H1 (cell line): ENCODE data around the gene NOS2. TPM values are rescaled to one million over a fixed set of nuclear protein-coding genes. Genes with fewer than 3 reads are reported as not detected.

Experiments used
- BCL11A ChIP-seq, 2 experiments: IDR thresholded peaks; one replicate each; pipeline ENCODE4 v1.6.1; 2011; ENCODE audit warnings: low read depth in 2 of 2, low read length in 2 of 2, mild to moderate bottlenecking in 2 of 2
- GABPA ChIP-seq: IDR thresholded peaks from 2 replicates; pipeline ENCODE4 v1.6.1; 2011; ENCODE audit warnings: mild to moderate bottlenecking, low read length, moderate library complexity, borderline replicate concordance; ENCODE audit not compliant: insufficient read depth
- HDAC2 ChIP-seq, 2 experiments: fragments of 300-600 bp in 1 of 2; sonication (generic) in 1 of 2; IDR thresholded peaks; 2 replicates each; pipeline ENCODE4 v1.6.1; 2011 to 2012; ENCODE audit warnings: low read depth in 2 of 2, low read length in 2 of 2, mild to moderate bottlenecking in 2 of 2, moderate library complexity in 2 of 2, borderline replicate concordance in 1 of 2, inconsistent platforms in 1 of 2
- KDM5A ChIP-seq: fragments of 200-600 bp; IDR thresholded peaks from 2 replicates; pipeline ENCODE4 v1.7.1; 2012; ENCODE audit warnings: mild to moderate bottlenecking, low read length, inconsistent platforms, mixed read lengths
- RBBP5 ChIP-seq: IDR thresholded peaks from 2 replicates; pipeline ENCODE4 v1.7.1; 2012; ENCODE audit warnings: low read depth, mild to moderate bottlenecking, inconsistent platforms, low read length, moderate library complexity, borderline replicate concordance
- SP1 ChIP-seq: IDR thresholded peaks from 2 replicates; pipeline ENCODE4 v1.6.1; 2011; ENCODE audit warnings: low read depth, low read length
- SP4 ChIP-seq: IDR thresholded peaks from 2 replicates; pipeline ENCODE4 v1.6.1; 2012; ENCODE audit warnings: low read length, inconsistent platforms
- TAF7 ChIP-seq: optimal IDR thresholded peaks from 2 replicates; pipeline ENCODE3; 2011; ENCODE audit warnings: low read depth, mild to moderate bottlenecking, inconsistent platforms, low read length, moderate library complexity, borderline replicate concordance
- TCF12 ChIP-seq: IDR thresholded peaks from 2 replicates; pipeline ENCODE4 v1.6.1; 2011; ENCODE audit warnings: low read depth, mild to moderate bottlenecking, low read length
- polyA plus RNA-seq, 7 experiments: library from polyadenylated mRNA; depleted of rRNA in 3 of 7; stranded (reverse) in 5 of 7; unstranded in 2 of 7; fragments of >200 nt in 5 of 7; fragments of 200-250 nt in 2 of 7; gene quantifications; 1 replicate in 5 of 7; 2 replicates in 1 of 7; 4 replicates in 1 of 7; pipeline versions ENCODE4 v1.2.1 to v1.2.3, GENCODE V29; 2011 to 2013; ENCODE audit warnings: missing spikeins in 2 of 7, mixed read lengths in 2 of 7
- total RNA-seq: library from RNA; stranded (reverse); fragmentation: NEBNext Ultra II Directional; extraction: Animal tissue kit (Norgen Biotek cat#: 25700); gene quantifications from 2 replicates; pipeline ENCODE4 v1.2.1, GENCODE V29; 2021

The NOS2 gene
- total and polyA plus RNA-seq, 2 of the 8 experiments (the other 6 are each of a cell fraction or from before 2014, with no cell fraction given) = 1.0 to 1.9 TPM

- TF ChIP-seq HDAC2 (IDR thresholded peaks at IDR 0.05; ENCODE audit: borderline replicate concordance in 1 of 2, low read depth in 2 of 2, low read length in 2 of 2) (no peak), KDM5A (no peak), TAF7 (no peak), BCL11A (IDR thresholded peaks at IDR 0.05; ENCODE audit: low read depth in 2 of 2, low read length in 2 of 2) (no peak), TCF12 (no peak), SP4 (no peak), RBBP5 (no peak), SP1 (no peak), GABPA (no peak)
Measured at GRCh38 chr17:27808628-27809027, 8.3 kb upstream of the NOS2 start (continued).
